HUES6 (cell line): Measurements from ENCODE around the gene ANKRD13A.
"Not testable (repeated sequence)": the region's sequence is repeated elsewhere in the genome, so short reads cannot be mapped to it uniquely, and the experiment has no call there.

Experiments
- H3K27ac ChIP-seq: 2 replicates; pipeline ENCODE4 v1.7.0; 2013; ENCODE audit warnings: low read depth, mild to moderate bottlenecking, low read length, inconsistent platforms
- H3K27me3 ChIP-seq: 2 replicates; pipeline ENCODE4 v1.6.1; 2013; ENCODE audit warnings: low read length; ENCODE audit not compliant: control insufficient read depth, insufficient read depth
- H3K36me3 ChIP-seq: 2 replicates; pipeline ENCODE4 v1.6.1; 2013; ENCODE audit warnings: low read length; ENCODE audit not compliant: control insufficient read depth, insufficient read depth
- H3K4me1 ChIP-seq: 2 replicates; pipeline ENCODE4 v1.6.1; 2013; ENCODE audit warnings: low read length; ENCODE audit not compliant: control insufficient read depth, insufficient read depth
- H3K4me3 ChIP-seq: 2 replicates; pipeline ENCODE4 v1.5.1; 2013; ENCODE audit warnings: low read depth, low read length
- H3K9ac ChIP-seq: one replicate; pipeline ENCODE4 v1.6.1; 2013; ENCODE audit warnings: mild to moderate bottlenecking, low read length
- H3K9me3 ChIP-seq: 2 replicates; pipeline ENCODE4 v1.6.1; 2013; ENCODE audit warnings: low read depth, low read length; ENCODE audit not compliant: control insufficient read depth, insufficient read depth

Gene ANKRD13A

GRCh38 chr12:110008681-110009398, 9.6 kb downstream of the ANKRD13A start:
- not testable (repeated sequence) for H3K27ac ChIP-seq, H3K4me1 ChIP-seq, H3K27me3 ChIP-seq, H3K9me3 ChIP-seq, H3K36me3 ChIP-seq, H3K4me3 ChIP-seq, H3K9ac ChIP-seq

- no peaks in the 10 kb centered on the region for H3K9me3 ChIP-seq
- no peak overlapping the region for H3K4me3 ChIP-seq
- H3K27me3 ChIP-seq = no peaks in the 10 kb centered on the region
- H3K9ac ChIP-seq = no peak overlapping the region
- H3K27ac ChIP-seq = no peak overlapping the region
- peaks cover 14% of the 10 kb centered on the region; the same call in 1 of the 2 replicates for H3K36me3 ChIP-seq
- no peaks in the 10 kb centered on the region for H3K4me1 ChIP-seq
These were observed 11.9 kb downstream of the ANKRD13A start for GRCh38 chr12:110010853-110011723.

- Histone ChIP-seq H3K4me1 (no peaks in the 10 kb centered on the region), H3K9me3 (no peaks in the 10 kb centered on the region), H3K27me3 (no peaks in the 10 kb centered on the region), H3K36me3 (peaks cover 14% of the 10 kb centered on the region; the same call in 1 of the 2 replicates), H3K27ac (no peak overlapping the region), H3K4me3 (no peak overlapping the region), H3K9ac (no peak overlapping the region)
These were observed 12.9 kb downstream of the ANKRD13A start for GRCh38 chr12:110012137-110012536.

GRCh38 chr12:110012659-110013058, 13.4 kb downstream of the ANKRD13A start:
- H3K27me3 ChIP-seq = no peaks in the 10 kb centered on the region
- no peaks in the 10 kb centered on the region for H3K4me1 ChIP-seq
- H3K9ac ChIP-seq = no peak overlapping the region
- H3K9me3 ChIP-seq = no peaks in the 10 kb centered on the region
- no peak overlapping the region for H3K4me3 ChIP-seq
- H3K36me3 ChIP-seq = peaks cover 14% of the 10 kb centered on the region; the same call in 1 of the 2 replicates
- no peak overlapping the region for H3K27ac ChIP-seq

GRCh38 chr12:110015132-110015531, 15.9 kb downstream of the ANKRD13A start:
- no peak overlapping the region for H3K9ac ChIP-seq
- H3K36me3 ChIP-seq = peaks cover 33% of the 10 kb centered on the region

GRCh38 chr12:110020956-110021355, 21.7 kb downstream of the ANKRD13A start:
- Histone ChIP-seq H3K27me3 (no peaks in the 10 kb centered on the region), H3K9ac (no peak overlapping the region), H3K36me3 (peaks cover 23% of the 10 kb centered on the region), H3K9me3 (no peaks in the 10 kb centered on the region), H3K27ac (no peak overlapping the region), H3K4me1 (peaks cover 10% of the 10 kb centered on the region; the same call in 1 of the 2 replicates), H3K4me3 (no peak overlapping the region)

More at GRCh38 chr12:110015132-110015531, 15.9 kb downstream of the ANKRD13A start:
- H3K27ac ChIP-seq = no peak overlapping the region
- no peaks in the 10 kb centered on the region for H3K27me3 ChIP-seq
- no peaks in the 10 kb centered on the region for H3K9me3 ChIP-seq
- no peak overlapping the region for H3K4me3 ChIP-seq
- no peaks in the 10 kb centered on the region for H3K4me1 ChIP-seq

DNA sequence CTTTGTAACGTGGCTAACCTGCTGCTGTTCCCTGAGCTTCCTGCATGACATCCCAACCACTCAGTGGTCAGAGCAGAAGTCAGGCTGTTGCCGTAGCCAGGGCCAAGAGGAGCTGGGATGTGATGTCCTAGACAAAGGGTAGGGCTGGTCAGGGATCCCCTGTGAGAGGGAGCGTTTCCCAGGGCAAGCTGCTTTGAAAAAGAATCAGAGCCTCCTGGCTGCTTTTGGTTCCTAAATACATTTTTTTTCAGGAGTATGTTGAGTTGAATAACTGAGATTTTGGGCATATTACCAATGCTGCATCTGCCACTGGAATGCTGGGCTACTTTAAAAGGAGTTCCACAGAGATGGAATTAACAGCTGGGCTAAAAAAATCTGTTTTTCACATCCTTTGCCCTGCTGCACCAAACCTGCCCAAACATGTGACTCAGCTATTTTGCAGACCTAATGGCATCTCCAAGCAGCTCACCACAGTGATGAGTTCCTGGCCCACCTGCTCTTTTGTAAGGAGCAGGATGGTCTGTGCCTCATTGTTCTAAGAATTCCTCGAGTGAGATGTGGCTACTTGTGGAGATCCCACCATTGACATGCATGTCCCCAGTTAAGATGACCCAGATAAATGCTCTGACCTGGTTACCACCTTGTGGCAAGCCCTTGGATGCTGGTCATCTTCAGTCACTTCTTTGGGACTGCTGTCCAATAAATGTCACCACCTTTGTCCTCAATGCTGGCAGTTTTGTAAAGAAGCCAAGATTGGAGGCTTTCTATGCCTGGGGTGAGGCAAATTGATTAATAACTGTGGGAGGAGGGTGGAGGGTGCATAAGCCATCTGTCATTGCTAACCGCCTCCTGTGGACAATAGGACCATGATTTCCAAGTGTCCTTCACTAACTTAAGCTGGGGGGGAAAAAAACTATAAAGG, 24.1 kb downstream of the ANKRD13A start:
- H3K27ac ChIP-seq = no peak overlapping the region
- H3K36me3 ChIP-seq = peaks cover 27% of the 10 kb centered on the region
- no peak overlapping the region for H3K9ac ChIP-seq
- no peak overlapping the region for H3K4me3 ChIP-seq
- H3K4me1 ChIP-seq = peaks cover 10% of the 10 kb centered on the region; the same call in 1 of the 2 replicates
- no peaks in the 10 kb centered on the region for H3K27me3 ChIP-seq
- no peaks in the 10 kb centered on the region for H3K9me3 ChIP-seq

DNA sequence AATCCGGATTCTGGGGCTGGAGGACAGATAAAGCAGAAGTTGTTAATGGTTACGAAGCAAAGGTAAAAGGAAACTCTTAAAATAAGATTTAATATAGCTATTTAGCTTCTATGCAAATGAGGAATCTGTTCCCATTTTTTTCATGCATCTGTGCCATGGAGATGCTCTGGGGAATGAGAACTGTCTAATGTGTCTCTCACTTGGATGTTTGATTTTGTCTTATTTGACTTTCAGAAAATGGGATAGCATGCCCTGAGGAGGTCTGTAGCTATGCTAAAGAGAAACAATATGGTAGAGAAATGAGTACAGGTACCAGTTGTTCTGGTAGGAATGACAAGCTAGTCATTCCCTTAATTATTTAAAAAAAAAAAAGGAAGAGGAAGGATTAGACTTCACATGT, 24.8 kb downstream of the ANKRD13A start:
- no peak overlapping the region for H3K27ac ChIP-seq

GRCh38 chr12:110028323-110028722, 29.1 kb downstream of the ANKRD13A start:
- H3K9ac ChIP-seq = no peak overlapping the region
- no peak overlapping the region for H3K4me3 ChIP-seq
- no peaks in the 10 kb centered on the region for H3K9me3 ChIP-seq
- H3K27ac ChIP-seq = no peak overlapping the region
- peaks cover 3% of the 10 kb centered on the region; the same call in 1 of the 2 replicates for H3K4me1 ChIP-seq
- peaks cover 28% of the 10 kb centered on the region for H3K36me3 ChIP-seq
- H3K27me3 ChIP-seq = no peaks in the 10 kb centered on the region

More for the DNA sequence above, 24.8 kb downstream of the ANKRD13A start:
- H3K4me3 ChIP-seq = no peak overlapping the region
- H3K27me3 ChIP-seq = no peaks in the 10 kb centered on the region
- no peaks in the 10 kb centered on the region for H3K9me3 ChIP-seq
- no peak overlapping the region for H3K9ac ChIP-seq
- H3K36me3 ChIP-seq = peaks cover 23% of the 10 kb centered on the region
- H3K4me1 ChIP-seq = peaks cover 10% of the 10 kb centered on the region; the same call in 1 of the 2 replicates

- Histone ChIP-seq H3K27ac (no peak overlapping the region), H3K4me3 (no peak overlapping the region), H3K27me3 (no peaks in the 10 kb centered on the region), H3K36me3 (peaks cover 36% of the 10 kb centered on the region), H3K9ac (no peak overlapping the region), H3K9me3 (no peaks in the 10 kb centered on the region), H3K4me1 (no peaks in the 10 kb centered on the region)
These were observed 30.1 kb downstream of the ANKRD13A start for GRCh38 chr12:110029290-110029815.
